Measurements from ENCODE around the gene VWA8.
"Not testable (repeated sequence)": the region's sequence is repeated elsewhere in the genome, so short reads cannot be mapped to it uniquely, and the experiment has no call there.

Gene VWA8

DNA sequence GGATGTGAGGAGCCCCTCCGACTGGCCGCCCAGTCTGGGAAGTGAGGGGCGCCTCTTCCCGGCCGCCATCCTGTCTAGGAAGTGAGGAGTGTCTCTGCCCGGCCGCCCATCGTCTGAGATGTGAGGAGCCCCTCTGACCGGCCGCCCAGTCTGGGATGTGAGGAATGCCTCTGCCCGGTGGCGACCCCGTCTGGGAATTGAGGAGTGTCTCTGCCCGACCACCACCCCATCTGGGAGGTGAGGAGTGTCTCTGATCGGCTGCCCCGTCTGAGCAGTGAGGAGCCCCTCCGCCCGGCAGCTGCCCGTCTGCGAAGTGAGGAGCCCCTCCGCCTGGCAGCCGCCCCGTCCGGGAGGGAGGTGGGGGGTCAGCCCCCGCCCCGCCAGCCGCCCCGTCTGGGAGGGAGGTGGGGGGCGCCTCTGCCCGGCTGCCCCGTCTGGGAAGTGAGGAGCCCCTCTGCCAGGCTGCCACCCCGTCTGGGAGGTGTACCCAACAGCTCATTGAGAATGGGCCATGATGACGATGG lies 389.0 kb downstream of the VWA8 start:
- not testable (repeated sequence) for DNase-seq

DNA sequence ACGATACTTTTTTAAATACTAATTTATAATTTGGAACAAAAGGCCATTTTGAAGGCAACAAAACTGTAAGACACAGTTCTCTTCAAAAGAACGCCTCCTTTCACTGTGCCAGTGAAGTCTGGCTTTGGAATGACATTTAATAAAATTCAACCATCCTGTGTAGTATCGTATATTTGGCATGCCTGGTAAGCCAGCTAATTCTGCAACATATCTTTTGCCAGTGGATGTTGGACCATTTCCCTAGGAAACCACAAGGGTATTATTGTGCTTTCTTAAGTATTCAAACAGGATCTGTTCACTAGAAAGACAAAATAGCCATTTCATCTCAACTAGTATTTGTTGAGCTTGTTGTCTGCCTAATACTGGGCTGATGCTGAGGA lies 391.9 kb downstream of the VWA8 start:
- DNase-seq: no peak

DNA sequence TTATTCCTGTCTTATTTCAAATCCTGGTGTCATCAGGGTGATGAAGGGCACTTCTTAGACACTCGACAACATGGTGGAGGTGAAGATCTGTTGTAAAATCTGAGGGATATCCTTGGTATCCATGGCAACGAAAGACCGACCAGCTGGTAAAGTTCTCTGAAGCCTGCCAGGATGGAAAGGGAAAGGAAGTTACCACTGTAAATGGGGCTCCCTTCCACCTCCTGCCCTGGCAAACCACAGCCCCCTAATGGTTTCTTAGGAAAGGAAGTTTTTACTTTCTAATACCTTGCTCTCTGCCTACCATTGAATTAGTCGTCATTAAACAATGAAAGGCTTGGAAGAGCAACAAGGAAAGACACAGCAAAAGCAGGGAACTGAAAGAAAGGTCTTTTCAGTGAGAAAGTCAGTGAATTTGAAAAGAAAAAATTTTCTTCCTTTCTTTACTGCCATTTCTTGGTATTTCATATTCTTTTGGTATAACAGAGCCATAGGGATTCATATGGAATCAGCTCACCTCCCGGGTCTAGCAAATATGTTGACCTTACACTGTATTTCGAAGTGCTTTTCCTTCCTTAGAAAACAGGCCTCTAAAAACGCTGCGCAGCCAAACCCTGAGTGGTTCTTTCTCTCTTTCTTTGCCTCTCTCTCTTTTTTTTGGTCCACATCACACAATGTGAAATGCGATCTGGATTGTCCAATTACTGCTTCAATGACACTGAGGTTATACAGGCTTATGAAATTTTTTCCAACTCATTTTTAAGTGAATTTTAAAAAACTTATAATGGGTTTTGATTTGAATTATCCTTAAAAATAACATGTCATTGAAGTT lies 392.6 kb downstream of the VWA8 start:
- DNase-seq: no peak

DNA sequence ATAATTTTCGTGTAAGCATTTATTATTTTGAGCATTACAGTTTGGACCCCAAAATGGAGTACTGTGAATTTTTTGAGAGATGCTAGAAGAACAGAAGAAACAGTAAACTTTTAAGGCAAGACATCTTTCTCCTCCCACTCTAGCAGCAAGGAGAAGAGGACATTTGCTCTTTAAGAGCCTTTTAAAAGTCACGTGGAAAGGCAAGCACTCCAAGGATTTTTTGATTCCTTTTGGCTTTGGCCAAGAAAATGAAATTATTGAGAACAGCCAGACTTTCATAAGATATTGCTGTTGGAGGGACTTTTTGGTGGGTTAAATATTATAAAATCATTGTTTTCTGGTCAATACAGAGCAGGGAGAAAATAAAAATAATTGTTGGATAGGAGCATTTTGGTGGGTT lies 393.5 kb downstream of the VWA8 start:
- no peak for DNase-seq

DNA sequence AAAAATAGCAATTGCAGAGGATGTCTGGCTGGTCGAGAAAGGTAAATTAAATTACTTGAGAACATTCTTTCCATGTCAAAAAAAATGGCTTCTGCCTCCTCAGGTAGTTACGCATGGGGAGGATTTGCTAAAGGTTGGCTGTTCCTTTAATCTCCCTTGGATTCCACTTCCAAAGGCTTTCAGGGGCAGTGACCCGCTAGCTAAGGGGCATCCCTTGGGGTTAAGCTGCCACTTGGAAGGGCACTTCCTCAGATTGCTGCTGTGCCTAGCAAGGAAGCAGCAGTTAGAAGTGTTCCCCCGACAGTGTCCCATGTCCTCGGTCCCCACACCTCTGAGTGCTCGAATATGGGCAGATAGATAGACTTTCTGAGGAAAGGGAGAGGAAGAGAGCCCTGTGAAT lies 395.1 kb downstream of the VWA8 start:
- DNase-seq: no peak

DNA sequence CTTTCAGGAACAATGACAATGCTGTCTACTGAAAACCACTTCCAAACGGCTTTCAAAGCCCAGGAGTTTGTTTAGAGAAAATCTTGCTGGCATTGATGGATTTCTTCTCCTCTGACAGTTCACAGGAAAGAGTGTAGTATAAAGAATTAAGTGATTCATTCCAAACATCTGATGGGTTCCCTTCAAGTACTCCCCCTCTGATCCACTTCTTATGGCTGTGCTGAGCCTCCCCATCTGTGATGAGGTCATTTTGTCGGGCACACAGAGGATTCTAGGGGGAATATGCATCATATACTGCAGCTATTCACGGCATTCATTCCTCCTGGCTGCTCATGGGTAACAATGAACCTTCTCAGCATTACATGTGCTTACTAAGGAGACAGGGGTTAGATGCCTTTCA lies 395.7 kb downstream of the VWA8 start:
- DNase-seq: no peak

DNA sequence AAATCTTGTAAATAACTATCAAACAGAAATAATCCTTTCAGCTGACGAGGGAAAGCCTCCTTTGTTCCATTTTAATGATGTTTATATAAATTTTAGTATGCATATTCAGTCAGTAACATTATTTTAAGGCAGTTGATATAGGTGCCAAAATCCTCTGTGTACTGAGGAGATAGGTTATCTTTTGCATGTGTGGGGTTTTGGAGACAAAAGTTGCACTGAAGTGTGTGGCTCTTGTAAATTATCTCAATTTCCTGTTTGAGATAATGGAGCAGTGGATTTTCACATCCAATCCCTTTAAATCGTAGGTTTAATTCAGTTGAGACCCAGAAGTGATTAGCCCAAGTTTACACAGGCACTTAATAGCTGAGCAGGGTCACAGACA lies 396.9 kb downstream of the VWA8 start:
- no peak for DNase-seq

DNA sequence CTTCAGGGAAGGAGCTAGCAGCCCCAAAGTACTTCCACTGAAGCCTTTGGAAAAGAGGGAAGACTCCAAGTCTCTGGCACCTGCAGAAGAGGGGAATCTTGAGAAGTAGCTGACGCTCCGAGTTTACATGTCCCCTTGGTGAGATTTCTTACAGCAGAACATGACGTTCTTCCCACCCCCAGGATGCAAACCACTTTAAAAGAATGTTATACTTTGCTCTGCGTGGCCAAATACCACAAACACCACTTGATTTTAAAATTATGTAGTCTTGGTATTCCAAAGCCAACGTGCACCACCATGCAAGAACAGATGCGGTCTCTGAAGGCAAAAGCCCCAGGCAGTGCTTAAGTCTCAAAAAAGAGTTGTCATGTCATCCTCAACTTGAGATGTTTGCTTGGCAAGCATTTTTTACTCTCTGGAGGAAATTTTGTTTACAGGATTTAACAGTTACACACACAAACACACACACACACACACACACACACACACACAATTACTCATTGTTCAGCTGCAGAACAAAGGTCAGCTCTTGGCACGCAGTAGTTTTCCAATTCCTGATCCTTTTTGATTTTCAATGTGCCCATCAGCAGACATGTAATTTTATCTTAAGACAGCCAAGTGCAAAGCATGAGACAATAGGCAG lies 397.4 kb downstream of the VWA8 start:
- no peak for DNase-seq

DNA sequence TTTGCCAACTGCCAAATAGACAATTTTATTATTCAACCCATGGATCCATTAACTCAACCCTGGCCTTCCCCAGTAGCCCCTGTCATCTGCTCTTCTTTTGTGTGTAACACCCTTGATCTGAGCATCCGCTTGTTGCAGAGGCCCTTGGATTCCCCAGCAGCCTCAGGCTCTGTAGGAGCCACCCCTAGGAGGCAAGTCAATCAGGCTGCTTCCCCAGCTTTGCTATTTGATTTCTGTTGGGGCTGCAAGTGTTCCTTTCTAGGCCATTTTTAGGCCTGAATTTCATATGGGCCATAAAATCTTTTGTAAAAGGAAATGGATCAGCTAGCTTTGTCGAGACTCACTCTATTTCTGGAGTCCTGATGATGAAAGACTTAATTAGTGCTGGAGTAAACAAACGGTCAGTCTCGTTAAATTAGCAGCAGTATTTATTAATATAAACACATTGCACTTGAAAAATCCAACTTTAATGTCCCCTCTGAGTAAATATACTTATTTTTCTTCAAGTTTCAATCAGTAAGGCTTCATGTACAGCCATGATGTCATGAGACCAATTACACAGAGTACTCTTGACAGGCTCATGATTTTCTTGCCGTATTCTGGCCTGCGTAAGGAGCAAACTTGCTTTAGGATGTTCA lies 398.2 kb downstream of the VWA8 start:
- DNase-seq: no peak

DNA sequence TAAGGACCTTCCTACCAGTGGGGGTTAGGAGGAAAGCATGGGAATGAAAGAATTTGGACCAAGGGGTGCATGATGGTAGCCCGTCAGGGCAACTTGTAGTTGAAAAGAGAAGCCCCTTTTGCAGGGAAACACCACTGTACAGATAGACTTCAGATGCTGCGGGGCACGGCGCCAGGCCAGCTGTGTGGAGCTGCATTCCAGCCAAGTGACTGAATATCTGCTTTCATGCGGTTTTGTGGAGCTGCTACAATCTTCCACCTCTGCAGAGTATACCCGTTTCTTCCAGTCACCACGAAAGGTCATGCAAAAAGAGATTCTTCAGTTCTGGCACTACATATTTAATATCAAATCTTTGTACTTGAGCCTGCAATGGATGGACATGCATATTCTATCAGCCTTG lies 398.8 kb downstream of the VWA8 start:
- DNase-seq: no peak

DNA sequence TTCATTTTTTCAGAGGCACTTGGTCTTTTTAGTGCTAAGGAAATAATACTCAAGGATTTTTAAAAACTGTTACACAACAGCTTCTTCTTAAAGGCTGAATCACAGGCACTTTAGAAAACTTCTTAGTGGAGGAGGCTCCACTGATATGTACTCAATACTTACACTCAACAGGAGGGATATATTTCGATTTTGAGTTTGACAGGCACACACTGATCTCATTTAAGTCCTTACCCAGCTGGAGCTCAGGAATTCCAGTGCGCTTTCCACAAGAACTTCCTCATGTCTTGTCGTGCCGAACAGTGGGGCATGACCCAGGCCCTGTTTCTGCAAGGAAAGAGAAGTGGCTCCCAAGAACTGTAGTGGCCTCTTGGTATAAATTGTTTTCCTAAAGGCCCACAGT lies 399.7 kb downstream of the VWA8 start:
- no peak for DNase-seq

DNA sequence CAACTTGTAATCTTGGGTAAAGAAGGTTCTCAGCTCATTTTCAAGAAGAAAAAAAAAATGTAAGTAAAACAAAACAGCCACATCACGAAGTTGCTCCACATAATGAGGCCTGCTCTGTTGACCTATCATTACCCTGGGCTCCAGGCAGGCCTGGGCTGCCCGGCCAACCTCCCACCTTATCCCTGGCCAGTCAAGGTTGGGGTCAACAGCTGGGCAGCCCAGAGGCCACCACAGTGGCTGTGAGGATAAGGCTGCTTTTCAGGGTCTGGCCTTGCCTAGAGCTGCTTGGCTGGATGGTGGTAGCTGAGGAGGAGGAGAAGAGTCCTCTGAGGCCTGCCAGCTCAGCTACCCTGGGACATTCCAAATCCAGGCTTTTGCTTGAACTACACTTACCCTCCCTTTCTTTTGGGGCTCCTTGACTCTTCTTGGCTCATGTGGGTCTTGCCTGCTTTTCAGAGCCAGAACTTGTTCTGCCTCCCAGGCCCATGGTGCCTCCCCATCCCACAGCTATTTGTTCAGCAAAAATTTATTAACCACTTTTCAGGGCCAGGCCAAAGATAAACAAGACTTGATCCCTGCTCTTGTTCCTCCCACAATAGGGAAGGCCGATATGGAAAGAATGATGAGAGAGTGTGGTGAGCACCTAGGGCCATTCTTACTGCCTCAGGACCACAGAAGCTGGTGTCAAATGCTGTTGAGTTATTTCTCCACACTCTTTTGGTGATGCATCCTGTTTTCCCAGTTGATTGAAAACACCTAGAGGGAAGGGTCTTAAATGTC lies 401.9 kb downstream of the VWA8 start:
- DNase-seq: no peak

DNA sequence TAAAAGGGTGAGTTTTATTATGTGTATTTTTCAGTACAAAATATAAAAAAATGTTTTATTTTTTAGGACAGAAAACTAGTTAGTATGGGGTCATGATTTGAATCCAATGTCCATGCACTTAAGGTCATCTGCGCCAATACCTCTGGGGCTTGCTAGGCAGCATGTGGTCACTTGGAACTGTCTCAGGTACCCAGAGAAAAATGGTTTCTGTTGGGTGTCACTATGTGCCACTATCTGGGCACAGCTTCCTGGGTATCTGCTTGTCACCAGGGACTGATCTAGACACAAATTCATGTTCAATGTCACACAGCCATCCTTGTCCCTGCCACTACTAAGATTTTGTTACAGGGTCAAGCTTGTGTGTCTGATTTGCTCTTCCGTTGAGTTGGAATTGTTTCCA lies 403.2 kb downstream of the VWA8 start:
- no peak for DNase-seq

DNA sequence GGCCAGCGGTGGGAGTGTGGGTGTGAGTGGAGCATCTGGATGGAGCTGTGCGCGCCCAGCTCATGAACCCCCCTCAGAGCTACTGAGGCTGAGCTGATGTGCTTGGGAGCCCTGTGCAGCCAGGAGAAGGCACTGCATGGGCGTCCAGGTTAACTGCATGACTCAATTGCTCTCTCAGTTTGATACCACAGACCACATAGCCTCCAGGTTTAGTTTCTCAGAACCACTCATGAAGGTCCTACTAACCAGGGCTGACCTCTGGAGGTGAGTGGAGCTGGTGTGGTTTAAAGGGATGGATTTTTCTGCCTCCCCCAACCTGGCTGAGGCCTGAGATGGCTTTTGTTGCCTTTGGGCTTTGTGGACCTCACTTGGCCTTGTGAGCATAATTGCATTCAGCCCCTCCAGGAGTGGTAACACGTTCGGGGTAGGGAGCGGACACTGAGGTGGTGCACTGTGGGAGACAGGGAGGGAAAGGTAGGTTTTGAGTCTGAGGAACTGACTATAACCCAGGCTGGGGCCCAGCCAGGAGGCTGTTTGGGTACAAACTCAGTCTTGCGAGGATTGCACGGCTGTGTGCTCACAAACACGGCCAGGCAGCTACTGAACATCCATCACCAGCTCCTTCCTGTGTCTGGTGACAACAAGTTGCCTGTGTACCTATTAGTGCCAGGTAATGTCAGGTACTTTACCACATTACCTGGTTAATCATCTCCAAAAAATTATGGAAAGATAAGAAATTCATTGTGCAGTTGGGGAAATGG lies 406.1 kb downstream of the VWA8 start:
- DNase-seq: no peak

DNA sequence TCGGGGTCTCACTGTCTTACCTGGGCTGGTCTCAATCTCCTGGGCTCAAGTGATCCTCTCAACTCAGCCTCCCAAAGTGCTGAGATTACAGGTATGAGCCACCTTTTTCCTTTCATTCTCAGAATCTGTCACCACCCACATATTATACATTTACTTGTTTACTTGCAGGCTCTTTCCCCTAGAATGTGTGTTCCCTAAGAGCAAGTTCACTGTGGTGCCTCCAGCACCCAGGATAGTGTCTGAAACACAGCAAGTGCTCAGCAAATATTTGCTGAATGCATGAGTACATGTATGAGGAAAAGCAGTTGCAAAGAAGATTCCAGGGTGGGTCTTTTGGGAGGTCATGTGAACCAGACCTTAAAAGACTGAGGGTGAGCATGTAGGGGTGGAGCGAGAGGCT lies 406.7 kb downstream of the VWA8 start:
- DNase-seq: no peak

DNA sequence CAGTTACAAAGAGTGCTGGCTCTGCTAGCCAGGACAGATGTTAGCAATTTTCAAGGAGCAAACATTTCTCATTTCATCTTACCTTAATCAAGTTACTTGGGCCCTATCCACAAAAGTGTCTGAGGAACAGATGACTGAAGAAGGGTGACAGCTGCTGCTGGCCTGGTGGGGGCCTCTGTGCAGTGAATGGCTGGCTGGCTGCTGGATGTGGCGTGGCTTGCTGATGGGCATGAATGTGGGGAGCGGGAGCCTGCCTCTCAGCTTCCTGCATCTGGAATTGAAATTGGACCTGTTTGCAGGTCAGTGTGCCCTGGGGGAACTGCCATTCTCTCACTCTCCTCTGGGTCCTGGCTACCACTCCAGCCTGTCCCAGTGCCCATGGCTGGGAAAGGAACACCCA lies 408.9 kb downstream of the VWA8 start:
- no peak for DNase-seq

DNA sequence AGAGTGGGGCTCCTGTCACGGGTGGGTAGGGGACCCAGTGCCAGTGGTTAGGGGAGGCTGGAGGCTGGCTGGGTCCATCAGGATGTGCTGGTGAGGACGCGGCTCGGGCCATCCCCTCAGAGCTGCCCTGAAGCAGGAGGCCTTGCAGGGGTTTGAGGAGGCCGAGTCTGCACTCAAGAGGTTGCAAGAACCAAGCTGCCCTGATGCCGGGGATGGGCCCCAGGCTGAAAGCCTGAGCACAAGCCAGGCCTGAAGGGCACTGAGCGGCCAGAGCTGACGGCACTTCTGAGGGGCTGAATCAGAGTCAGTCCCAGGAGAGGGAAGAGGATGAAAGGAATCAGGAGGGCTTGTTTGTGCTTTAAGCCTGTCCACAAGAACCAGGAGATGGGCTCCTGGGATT lies 410.6 kb downstream of the VWA8 start:
- no peak for DNase-seq

DNA sequence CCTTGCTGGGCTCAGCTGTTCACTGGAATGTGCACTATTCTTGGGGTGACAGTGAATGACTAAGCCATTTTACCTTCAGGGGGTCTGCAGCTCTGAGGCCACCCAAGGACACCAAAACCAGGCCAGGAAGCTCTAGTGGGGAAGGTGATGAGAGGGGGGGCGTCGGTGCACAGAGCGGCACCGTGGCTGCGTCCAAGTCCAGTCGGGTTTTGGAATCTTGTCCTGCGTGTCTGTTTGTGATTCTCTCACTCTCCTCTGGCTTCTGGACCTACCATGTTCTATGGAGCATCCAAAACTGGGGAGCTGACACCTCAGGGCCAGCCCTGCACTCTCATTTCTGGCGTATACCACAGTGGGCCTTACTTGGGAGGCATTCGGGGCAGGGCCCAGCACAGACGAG lies 411.4 kb downstream of the VWA8 start:
- no peak for DNase-seq

DNA sequence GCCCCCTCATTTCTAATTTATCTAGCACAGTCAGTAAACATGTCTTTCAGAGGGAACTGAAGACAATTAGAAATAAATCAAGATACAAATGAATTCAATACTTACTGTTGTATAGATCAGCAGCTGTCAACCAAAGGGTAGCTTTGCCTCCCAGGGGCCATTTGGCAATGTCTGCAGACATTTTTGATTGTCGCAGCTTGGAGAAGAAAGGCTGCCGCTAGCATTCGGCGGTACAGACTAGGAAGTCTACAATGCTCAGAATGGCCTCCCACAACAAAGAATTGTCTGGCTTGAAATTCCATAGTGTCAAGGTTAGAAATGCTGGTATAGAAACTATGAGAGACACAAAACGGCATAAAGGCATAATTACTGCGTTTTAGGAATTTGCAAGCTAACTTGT lies 412.0 kb downstream of the VWA8 start:
- DNase-seq: no peak

DNA sequence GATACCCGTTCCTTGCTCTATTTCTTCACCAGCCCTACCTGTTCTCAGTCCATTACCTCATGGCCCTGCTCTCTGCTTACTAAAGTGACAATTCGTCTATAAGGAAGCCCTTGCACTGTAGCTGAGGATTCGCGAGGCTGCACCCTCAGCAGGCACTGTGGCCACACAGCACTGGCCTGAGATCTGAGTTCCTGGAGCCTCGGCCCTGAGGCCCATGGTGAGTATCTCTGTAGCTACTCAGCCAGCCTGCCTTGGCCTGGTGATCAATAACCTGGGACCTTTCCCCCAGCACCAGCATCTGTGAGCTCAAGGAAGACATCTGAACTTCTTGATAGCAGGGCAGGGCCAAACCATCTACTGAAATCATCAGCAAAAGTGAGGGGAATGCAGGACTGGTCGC lies 412.9 kb downstream of the VWA8 start:
- no peak for DNase-seq

DNA sequence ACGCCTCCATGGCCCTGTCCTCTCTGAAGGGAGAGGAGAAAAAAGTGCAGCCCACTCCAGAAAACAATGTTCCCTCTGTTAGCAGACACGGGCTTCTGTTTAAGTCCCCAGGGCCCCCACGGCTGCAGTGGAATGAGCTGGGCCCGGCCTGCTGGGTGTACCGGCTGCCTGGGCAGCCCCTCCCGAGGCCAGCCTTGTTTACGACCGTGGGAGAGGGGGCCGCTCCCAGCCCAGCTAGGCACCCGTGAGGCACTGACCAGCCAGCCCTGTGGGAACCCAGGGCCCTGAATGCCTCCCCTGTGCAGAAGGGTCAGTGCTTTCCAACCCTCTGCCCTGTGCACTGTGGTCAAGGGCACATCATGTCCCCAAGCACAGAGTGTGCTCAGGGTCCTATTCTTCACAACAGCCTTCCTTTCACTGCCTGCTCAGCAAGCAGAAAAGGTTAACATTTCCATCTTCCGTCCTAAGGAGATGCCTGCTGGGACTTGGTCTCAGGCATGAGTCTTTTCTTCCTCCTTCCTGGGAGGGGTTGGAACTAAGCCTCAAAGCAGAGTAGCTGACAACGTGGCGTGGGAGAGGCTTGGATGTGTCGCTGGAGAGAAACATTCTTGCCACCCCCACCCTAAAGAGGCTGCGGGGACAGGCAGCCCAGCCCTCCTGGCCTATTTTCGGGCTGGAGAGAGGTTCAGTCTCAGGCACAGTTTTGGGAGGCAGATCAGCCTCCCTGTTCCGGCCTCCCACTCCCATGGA lies 413.5 kb downstream of the VWA8 start:
- DNase-seq: no peak

All from stimulated activated CD4-positive, alpha-beta T cell treated with anti-CD3 and anti-CD28 coated beads, Interleukin-4, amount 100 ng/mL, for 1 hour (primary cell).